Naive thymus-derived CD4-positive, alpha-beta T cell (primary cell): ENCODE data around the gene GCDH. TPM values are rescaled to one million over a fixed set of nuclear protein-coding genes. Genes with fewer than 3 reads are reported as not detected.

ENCODE experiments used
- ATAC-seq: fragments of 150-1000 bp; cut with Tn5 transposase; 2 replicates; pipeline ENCODE4 v1.10.0; 2021; ENCODE audit warnings: mild to moderate bottlenecking, moderate library complexity
- CTCF ChIA-PET: fragments of 350-600 bp; sonication (Branson Sonifier 250); formaldehyde crosslinking; loops from one replicate; lab custom pipeline; 2021; ENCODE audit warnings: antibody characterized with exemption; lab: Charles Lee
- POLR2A ChIA-PET: fragments of 350-600 bp; sonication (Branson Sonifier 250); formaldehyde crosslinking; loops from one replicate; lab custom pipeline; 2021; ENCODE audit warnings: antibody characterized with exemption, inconsistent platforms; lab: Charles Lee
- DNase-seq, 9 donors: peaks; one replicate each; pipeline versions ENCODE4 v3.0.0 to v3.0.0-alpha.2; 2020 to 2022; ENCODE audit warnings: mixed read lengths in 1 of 9
- H3K27ac ChIP-seq: one replicate; pipeline ENCODE4 v1.7.0; 2013; ENCODE audit warnings: mild to moderate bottlenecking, low read depth, low read length, moderate library complexity
- H3K27me3 ChIP-seq, 2 donors: one replicate each; pipeline ENCODE4 v1.7.0; 2013; ENCODE audit warnings: low read length in 2 of 2, mild to moderate bottlenecking in 2 of 2, moderate library complexity in 2 of 2; ENCODE audit not compliant: control insufficient read depth in 2 of 2, insufficient read depth in 2 of 2
- H3K36me3 ChIP-seq, 3 experiments: 1 replicate in 2 of 3; 2 replicates in 1 of 3; pipeline ENCODE4 v1.7.0; 2013; ENCODE audit warnings: low read length in 3 of 3, mild to moderate bottlenecking in 3 of 3, moderate library complexity in 1 of 3; ENCODE audit not compliant: insufficient read depth in 3 of 3, control insufficient read depth in 2 of 3
- H3K4me1 ChIP-seq, 2 donors: one replicate each; pipeline ENCODE4 v1.7.0; 2013; ENCODE audit warnings: low read length in 2 of 2, mild to moderate bottlenecking in 2 of 2, moderate library complexity in 1 of 2; ENCODE audit not compliant: control insufficient read depth in 2 of 2, insufficient read depth in 2 of 2
- H3K4me3 ChIP-seq: 2 replicates; pipeline ENCODE4 v1.7.0; 2013; ENCODE audit warnings: mild to moderate bottlenecking, low read length
- H3K9me3 ChIP-seq, 3 experiments: 1 replicate in 2 of 3; 2 replicates in 1 of 3; pipeline ENCODE4 v1.7.0; 2013; ENCODE audit warnings: low read length in 3 of 3; ENCODE audit not compliant: control insufficient read depth in 2 of 3
- H3K27ac Mint-ChIP-seq, 9 donors: one replicate each; pipeline ENCODE4 v1.8.0; 2020 to 2022; ENCODE audit warnings: mixed read lengths in 9 of 9, mild to moderate bottlenecking in 8 of 9, moderate library complexity in 5 of 9, inconsistent platforms in 2 of 9
- H3K27me3 Mint-ChIP-seq, 5 donors: one replicate each; pipeline ENCODE4 v1.8.0; 2021 to 2022; ENCODE audit warnings: mixed read lengths in 5 of 5, mild to moderate bottlenecking in 1 of 5
- H3K36me3 Mint-ChIP-seq, 5 donors: one replicate each; pipeline ENCODE4 v1.8.0; 2020 to 2022; ENCODE audit warnings: mixed read lengths in 5 of 5, mild to moderate bottlenecking in 3 of 5, inconsistent platforms in 1 of 5
- H3K4me1 Mint-ChIP-seq, 7 donors: one replicate each; pipeline ENCODE4 v1.8.0; 2020 to 2022; ENCODE audit warnings: mixed read lengths in 7 of 7, mild to moderate bottlenecking in 3 of 7, inconsistent platforms in 1 of 7
- H3K4me3 Mint-ChIP-seq, 10 donors: one replicate each; pipeline ENCODE4 v1.8.0; 2020 to 2022; ENCODE audit warnings: mild to moderate bottlenecking in 10 of 10, mixed read lengths in 10 of 10, moderate library complexity in 6 of 10, inconsistent platforms in 2 of 10
- H3K9me3 Mint-ChIP-seq, 11 donors: one replicate each; pipeline ENCODE4 v1.8.0; 2020 to 2022; ENCODE audit warnings: mixed read lengths in 11 of 11, mild to moderate bottlenecking in 4 of 11, inconsistent platforms in 1 of 11, moderate library complexity in 1 of 11
- intact Hi-C, 2 donors: fragments of 100-400 bp; cut with micrococcal nuclease; formaldehyde crosslinking; loops; one replicate each; pipeline ENCODE4 v1.15.1; 2023
- polyA plus RNA-seq, 2 donors: library from polyadenylated mRNA; unstranded; fragments of 300-500 nt; fragmentation: Illumina TruSeq; gene quantifications; one replicate each; pipeline ENCODE4 v1.2.3, GENCODE V29; 2021
- total RNA-seq, 6 experiments: library from RNA in 5 of 6; stranded (reverse) in 5 of 6; gene quantifications; 1 replicate in 5 of 6; 2 replicates in 1 of 6; pipeline ENCODE4 v1.2.3 and lab custom pipeline; 2021 to 2026

GCDH gene
- total and polyA plus RNA-seq, 7 experiments from 2014 or later = 22.0 to 74.2 (median 44.8) TPM

- peaks cover 0 to 52% (median 8%) of the 10 kb centered on the region in 3 experiments for H3K36me3 ChIP-seq
- ChIA-PET CTCF (interaction anchor here (0.6 to 1.0 kb wide), 2 partner anchors 9 to 74 kb away, joined by 3 to 4 read pairs; partner anchors contain the start of gene GCDH), POLR2A (interaction anchor here (0.9 to 1.3 kb wide), 4 partner anchors 9 to 39 kb away, joined by 3 to 5 read pairs (median 4); partner anchors contain the start of genes CALR and GCDH)
- H3K27me3 ChIP-seq = no peaks in the 10 kb centered on the region
- H3K4me3 ChIP-seq = no peak overlapping the region
- H3K27ac ChIP-seq = no peak overlapping the region
- no peak overlapping the region for H3K4me3 Mint-ChIP-seq
- intact Hi-C loops = no loop called here
- DNase-seq (no peak), ATAC-seq (peak; percentile 40)
- no peaks in the 10 kb centered on the region for H3K27me3 Mint-ChIP-seq
- no peaks in the 10 kb centered on the region for H3K4me1 ChIP-seq
- H3K9me3 ChIP-seq = no peaks in the 10 kb centered on the region
- H3K36me3 Mint-ChIP-seq = peaks cover under 1 to 16% (median 2%) of the 10 kb centered on the region in 5 donors
- peak overlapping the region in 1 of 9 donors; percentile 51 for H3K27ac Mint-ChIP-seq
- peaks cover 0 to 4% (median 0%) of the 10 kb centered on the region in 7 donors for H3K4me1 Mint-ChIP-seq
- H3K9me3 Mint-ChIP-seq = no peaks in the 10 kb centered on the region
Observed at GRCh38 chr19:12899891-12900518, 9.0 kb downstream of the GCDH start.

GRCh38 chr19:12907166-12907565 lies 16.2 kb downstream of the GCDH start:
- Mint-ChIP-seq H3K36me3 (peaks cover 0 to 4% (median 0%) of the 10 kb centered on the region in 5 donors), H3K27ac (peak overlapping the region in 2 of 9 donors; percentile 44 to 59), H3K9me3 (no peaks in the 10 kb centered on the region), H3K4me1 (peaks cover 0 to 3% (median 0%) of the 10 kb centered on the region in 7 donors), H3K4me3 (no peak overlapping the region), H3K27me3 (no peaks in the 10 kb centered on the region)
- Histone ChIP-seq H3K36me3 (no peaks in the 10 kb centered on the region), H3K4me3 (no peak overlapping the region), H3K4me1 (no peaks in the 10 kb centered on the region), H3K9me3 (no peaks in the 10 kb centered on the region), H3K27me3 (no peaks in the 10 kb centered on the region), H3K27ac (no peak overlapping the region)
- intact Hi-C loops = no loop called here
- ChIA-PET POLR2A (interaction anchor here (0.7 to 2.1 kb wide), 5 partner anchors 8 to 39 kb away, joined by 3 to 8 read pairs (median 4); partner anchors contain the start of gene GCDH), CTCF (interaction anchor here (0.8 kb wide), 1 partner anchor 17 kb away, joined by 4 read pairs; the partner anchor contains the start of gene GCDH)
- DNase-seq = no peak
- no peak for ATAC-seq

- intact Hi-C loops = no loop called here
- no peak for ATAC-seq
- Histone ChIP-seq H3K27ac (no peak overlapping the region), H3K4me1 (peaks cover 12 to 23% of the 10 kb centered on the region in 2 donors), H3K4me3 (no peak overlapping the region), H3K9me3 (no peaks in the 10 kb centered on the region), H3K36me3 (no peaks in the 10 kb centered on the region), H3K27me3 (no peaks in the 10 kb centered on the region)
- ChIA-PET CTCF (interaction anchor here (1.6 kb wide), 1 partner anchor 53 kb away, joined by 8 read pairs; no protein-coding TSS in a partner anchor), POLR2A (interaction anchor here (0.6 to 3.7 kb wide), 8 partner anchors 10 to 299 kb away, joined by 3 to 46 read pairs (median 9); partner anchors contain the start of genes CALR, FARSA and GCDH)
- peak overlapping the region in 5 of 9 donors; percentile 81 to 99 (median 97) for H3K27ac Mint-ChIP-seq
- peaks cover 0 to 2% (median 0%) of the 10 kb centered on the region in 5 donors for H3K36me3 Mint-ChIP-seq
- no peak for DNase-seq
- H3K27me3 Mint-ChIP-seq = no peaks in the 10 kb centered on the region
- no peaks in the 10 kb centered on the region for H3K9me3 Mint-ChIP-seq
- peaks cover 11 to 32% (median 25%) of the 10 kb centered on the region in 7 donors for H3K4me1 Mint-ChIP-seq
- no peak overlapping the region for H3K4me3 Mint-ChIP-seq
Observed at GRCh38 chr19:12912571-12912970, 21.6 kb downstream of the GCDH start.

- H3K27ac Mint-ChIP-seq = peak overlapping the region; percentile 81 to 99 (median 97)
- POLR2A ChIA-PET = interaction anchor here (0.6 to 3.7 kb wide), 15 partner anchors 11 to 299 kb away, joined by 3 to 46 read pairs (median 5); partner anchors contain the start of genes CALR, FARSA and GCDH
- intact Hi-C loops = no loop called here
- H3K36me3 Mint-ChIP-seq = peaks cover 0 to 2% (median 0%) of the 10 kb centered on the region in 5 donors
- no peak overlapping the region for H3K4me3 ChIP-seq
- ATAC-seq = no peak
- H3K4me1 ChIP-seq = peaks cover 12 to 23% of the 10 kb centered on the region in 2 donors
- H3K4me1 Mint-ChIP-seq = peaks cover 11 to 32% (median 25%) of the 10 kb centered on the region in 7 donors
- CTCF ChIA-PET = interaction anchor here (0.7 to 2.1 kb wide), 6 partner anchors 20 to 52 kb away, joined by 3 to 8 read pairs (median 4); partner anchors contain the start of genes FARSA, GCDH and KLF1
- H3K36me3 ChIP-seq = no peaks in the 10 kb centered on the region
- no peaks in the 10 kb centered on the region for H3K9me3 Mint-ChIP-seq
- H3K27ac ChIP-seq = peak overlapping the region; percentile 54
- no peaks in the 10 kb centered on the region for H3K9me3 ChIP-seq
- DNase-seq = no peak
- no peaks in the 10 kb centered on the region for H3K27me3 Mint-ChIP-seq
- H3K4me3 Mint-ChIP-seq = peak overlapping the region in 6 of 10 donors; percentile 23 to 88 (median 52)
- H3K27me3 ChIP-seq = no peaks in the 10 kb centered on the region
Observed at GRCh38 chr19:12913011-12913561, 22.1 kb downstream of the GCDH start.

GRCh38 chr19:12913851-12914690 lies 23.1 kb downstream of the GCDH start:
- Histone ChIP-seq H3K36me3 (no peaks in the 10 kb centered on the region), H3K4me3 (peak overlapping the region; percentile 15), H3K27ac (peak overlapping the region; percentile 54), H3K9me3 (no peaks in the 10 kb centered on the region), H3K4me1 (peaks cover 12 to 31% of the 10 kb centered on the region in 2 donors), H3K27me3 (no peaks in the 10 kb centered on the region)
- intact Hi-C loops = loop anchor here in 1 of 2 donors (1.0 kb wide), 1 partner anchor 23 kb away; the partner anchor contains the start of gene GCDH
- peak; percentile 90 for ATAC-seq
- POLR2A ChIA-PET = interaction anchor here (0.6 to 3.7 kb wide), 18 partner anchors 9 to 1090 kb away, joined by 3 to 46 read pairs (median 6); partner anchors contain the start of genes CALR, FARSA and GCDH
- peak overlapping the region; percentile 81 to 99 (median 97) for H3K27ac Mint-ChIP-seq
- DNase-seq = peak; percentile 18 to 78 (median 67)
- peaks cover 0 to 1% (median 0%) of the 10 kb centered on the region in 11 donors for H3K9me3 Mint-ChIP-seq
- H3K4me1 Mint-ChIP-seq = peaks cover 11 to 37% (median 28%) of the 10 kb centered on the region in 7 donors
- H3K36me3 Mint-ChIP-seq = peaks cover 0 to 2% (median 0%) of the 10 kb centered on the region in 5 donors
- peak overlapping the region; percentile 67 to 88 (median 79) for H3K4me3 Mint-ChIP-seq
- CTCF ChIA-PET = interaction anchor here (0.7 to 2.1 kb wide), 6 partner anchors 19 to 51 kb away, joined by 3 to 8 read pairs (median 4); partner anchors contain the start of genes FARSA, GCDH and KLF1
- no peaks in the 10 kb centered on the region for H3K27me3 Mint-ChIP-seq
